ENCODE measurements around the gene MYO5B. TPM values are rescaled to one million over a fixed set of nuclear protein-coding genes. Genes with fewer than 3 reads are reported as not detected.

The MYO5B gene
- total and polyA plus RNA-seq, 2 of the 4 experiments (the other 2 are of a cell fraction) = 0.24 to 0.54 TPM

- no peaks in the 10 kb centered on the region for H3K9me3 ChIP-seq (ENCODE audit: control insufficient read depth, insufficient read depth, low read length)
- H3K18ac ChIP-seq (ENCODE audit: low read depth, low read length) = no peak overlapping the region
- no peak overlapping the region for H3K4ac ChIP-seq (ENCODE audit: low read depth, low read length)
- ChIA-PET CTCF (no interaction called here), POLR2A (ENCODE audit: unreplicated experiment) (no interaction called here)
- H3K23ac ChIP-seq (ENCODE audit: low read depth, low read length) = no peak overlapping the region
- no peak overlapping the region for H3K4me2 ChIP-seq (ENCODE audit: low read depth, low read length)
- H2BK20ac ChIP-seq (ENCODE audit: low read depth, low read length) = no peak overlapping the region
- H3K14ac ChIP-seq (replicated peaks; ENCODE audit: low read depth, low read length) = no peak overlapping the region
- no peak overlapping the region for H2BK5ac ChIP-seq (ENCODE audit: low read depth, low read length, poor library complexity, severe bottlenecking)
- no peak overlapping the region for H4K91ac ChIP-seq (ENCODE audit: insufficient read depth, low read depth, low read length)
- H2BK15ac ChIP-seq (ENCODE audit: low read depth, low read length) = no peak overlapping the region
- no CpG with 5 or more reads among the region's 1 CpG for WGBS, 2 experiments (ENCODE audit: extremely low coverage in 2 of 2, insufficient read length in 1 of 2)
- no peak overlapping the region for H3K56ac ChIP-seq (ENCODE audit: extremely low read depth, insufficient read depth, low read length)
- ATAC-seq (ENCODE audit: low read depth) = no peak
- BruUV-seq (replicated peaks) = no TSS peak
- H2AFZ ChIP-seq (replicated peaks; ENCODE audit: low read length, poor library complexity) = no peak overlapping the region
- no peaks in the 10 kb centered on the region for H3K79me1 ChIP-seq (ENCODE audit: low read depth in 1 of 2, low read length in 2 of 2)
- H3K27ac ChIP-seq (ENCODE audit: insufficient read depth, low read length) = no peak overlapping the region
- H3K4me1 ChIP-seq (ENCODE audit: control insufficient read depth, insufficient read depth, low read length) = no peaks in the 10 kb centered on the region
- H2AK9ac ChIP-seq (replicated peaks; ENCODE audit: low read depth, low read length, poor library complexity) = no peak overlapping the region
- no peak for DNase-seq
- no peak overlapping the region for H4K5ac ChIP-seq (ENCODE audit: low read depth, low read length)
- in situ Hi-C loops (cut with MboI; ENCODE audit: low sequenced_read_pairs) = no loop called here
- dilution Hi-C loops (cut with HindIII; ENCODE audit: low sequenced_read_pairs, unreplicated experiment) = no loop called here
- H3K4me3 ChIP-seq (ENCODE audit: insufficient read depth, low read depth, low read length) = no peak overlapping the region
- no peak overlapping the region for H2AK5ac ChIP-seq (ENCODE audit: low read depth, low read length)
- H3K9me1 ChIP-seq (ENCODE audit: insufficient read depth, low read length) = no peaks in the 10 kb centered on the region
- H4K8ac ChIP-seq (ENCODE audit: low read depth in 2 of 2, low read length in 2 of 2) = no peak overlapping the region
- intact Hi-C loops (cut with micrococcal nuclease) = no loop called here
- no peaks in the 10 kb centered on the region for H3K36me3 ChIP-seq (ENCODE audit: control insufficient read depth, insufficient read depth, low read length)
- no peaks in the 10 kb centered on the region for H4K20me1 ChIP-seq (ENCODE audit: insufficient read depth, low read length)
- no peak overlapping the region for H3K9ac ChIP-seq (ENCODE audit: low read depth, low read length)
- TF ChIP-seq FOS (IDR thresholded peaks at IDR 0.05; ENCODE audit: low read depth, low read length) = no peak
- no peak for TF ChIP-seq MAFK (IDR thresholded peaks at IDR 0.05; ENCODE audit: low read depth, low read length)
- TF ChIP-seq NFE2L2 (IDR thresholded peaks at IDR 0.05; ENCODE audit: low read depth, low read length) = no peak
- TF ChIP-seq RAD21 (IDR thresholded peaks at IDR 0.05; ENCODE audit: low read length) = no peak
- no peak for TF ChIP-seq MAZ (IDR thresholded peaks at IDR 0.05; ENCODE audit: borderline replicate concordance, low read depth, low read length)
- no peak for TF ChIP-seq BHLHE40 (IDR thresholded peaks at IDR 0.05; ENCODE audit: low read depth, low read length)
- no peak for TF ChIP-seq SMC3 (IDR thresholded peaks at IDR 0.05; ENCODE audit: low read depth, low read length)
- no peak for TF ChIP-seq RCOR1 (IDR thresholded peaks at IDR 0.05; ENCODE audit: insufficient replicate concordance, low read length)
- no peak for TF ChIP-seq ELK1 (IDR thresholded peaks at IDR 0.05; ENCODE audit: borderline replicate concordance, low read depth, low read length)
- TF ChIP-seq, protein P1, sequence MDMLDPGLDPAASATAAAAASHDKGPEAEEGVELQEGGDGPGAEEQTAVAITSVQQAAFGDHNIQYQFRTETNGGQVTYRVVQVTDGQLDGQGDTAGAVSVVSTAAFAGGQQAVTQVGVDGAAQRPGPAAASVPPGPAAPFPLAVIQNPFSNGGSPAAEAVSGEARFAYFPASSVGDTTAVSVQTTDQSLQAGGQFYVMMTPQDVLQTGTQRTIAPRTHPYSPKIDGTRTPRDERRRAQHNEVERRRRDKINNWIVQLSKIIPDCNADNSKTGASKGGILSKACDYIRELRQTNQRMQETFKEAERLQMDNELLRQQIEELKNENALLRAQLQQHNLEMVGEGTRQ (IDR thresholded peaks at IDR 0.05; ENCODE audit: low read depth, low read length) = no peak
- TF ChIP-seq CHD1 (IDR thresholded peaks at IDR 0.05; ENCODE audit: low read depth, low read length) = no peak
- TF ChIP-seq, protein P2, sequence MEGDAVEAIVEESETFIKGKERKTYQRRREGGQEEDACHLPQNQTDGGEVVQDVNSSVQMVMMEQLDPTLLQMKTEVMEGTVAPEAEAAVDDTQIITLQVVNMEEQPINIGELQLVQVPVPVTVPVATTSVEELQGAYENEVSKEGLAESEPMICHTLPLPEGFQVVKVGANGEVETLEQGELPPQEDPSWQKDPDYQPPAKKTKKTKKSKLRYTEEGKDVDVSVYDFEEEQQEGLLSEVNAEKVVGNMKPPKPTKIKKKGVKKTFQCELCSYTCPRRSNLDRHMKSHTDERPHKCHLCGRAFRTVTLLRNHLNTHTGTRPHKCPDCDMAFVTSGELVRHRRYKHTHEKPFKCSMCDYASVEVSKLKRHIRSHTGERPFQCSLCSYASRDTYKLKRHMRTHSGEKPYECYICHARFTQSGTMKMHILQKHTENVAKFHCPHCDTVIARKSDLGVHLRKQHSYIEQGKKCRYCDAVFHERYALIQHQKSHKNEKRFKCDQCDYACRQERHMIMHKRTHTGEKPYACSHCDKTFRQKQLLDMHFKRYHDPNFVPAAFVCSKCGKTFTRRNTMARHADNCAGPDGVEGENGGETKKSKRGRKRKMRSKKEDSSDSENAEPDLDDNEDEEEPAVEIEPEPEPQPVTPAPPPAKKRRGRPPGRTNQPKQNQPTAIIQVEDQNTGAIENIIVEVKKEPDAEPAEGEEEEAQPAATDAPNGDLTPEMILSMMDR (conservative IDR thresholded peaks at IDR 0.05; ENCODE audit: low read depth, low read length) = no peak
- TF ChIP-seq MXI1 (IDR thresholded peaks at IDR 0.05; ENCODE audit: borderline replicate concordance, low read depth, low read length) = no peak
- no peak for TF ChIP-seq POLR2A (IDR thresholded peaks at IDR 0.05; ENCODE audit: low read depth, low read length)
- TF ChIP-seq CEBPB (IDR thresholded peaks at IDR 0.05; ENCODE audit: low read depth, low read length) = no peak
- TF ChIP-seq RFX5 (IDR thresholded peaks at IDR 0.05; ENCODE audit: low read depth, low read length) = no peak
- H3K27me3 ChIP-seq (ENCODE audit: control insufficient read depth, insufficient read depth, low read length) = no peaks in the 10 kb centered on the region
- H2BK120ac ChIP-seq (ENCODE audit: low read depth, low read length) = no peak overlapping the region
These were observed 83.5 kb downstream of the MYO5B start for GRCh38 chr18:50111398-50111797.

All from IMR-90 (cell line).